Activated T-helper 2 cell treated with anti-CD3 and anti-CD28 coated beads, Interferon-gamma antibody, Interleukin-2, Interleukin-4, amounts not matched to agents 10 μg/mL and 5 μg/mL and 100 μg/mL, durations not matched to agents 14 hours and 24 hours and 36 hours (primary cell): Measurements from ENCODE around the gene COPS6. TPM values are rescaled to one million over a fixed set of nuclear protein-coding genes. Genes with fewer than 3 reads are reported as not detected.
"Not testable (repeated sequence)": the region's sequence is repeated elsewhere in the genome, so short reads cannot be mapped to it uniquely, and the experiment has no call there.

Experiments used
- DNase-seq: peaks from one replicate; pipeline ENCODE4 v3.0.0; 2021; ENCODE audit warnings: low spot score
- H3K27ac Mint-ChIP-seq: one replicate; pipeline ENCODE4 v1.8.0; 2021; ENCODE audit warnings: mixed read lengths
- H3K27me3 Mint-ChIP-seq: one replicate; pipeline ENCODE4 v1.8.0; 2021; ENCODE audit warnings: low read depth, mixed read lengths
- H3K36me3 Mint-ChIP-seq: one replicate; pipeline ENCODE4 v1.8.0; 2021; ENCODE audit warnings: low read depth, mixed read lengths
- H3K4me1 Mint-ChIP-seq: one replicate; pipeline ENCODE4 v1.8.0; 2021; ENCODE audit warnings: low read depth, mixed read lengths
- H3K4me3 Mint-ChIP-seq: one replicate; pipeline ENCODE4 v1.8.0; 2021; ENCODE audit warnings: low read depth, mild to moderate bottlenecking, moderate library complexity, mixed read lengths
- H3K9me3 Mint-ChIP-seq: one replicate; pipeline ENCODE4 v1.8.0; 2021; ENCODE audit warnings: mixed read lengths
- intact Hi-C: fragments of 100-400 bp; cut with micrococcal nuclease; formaldehyde crosslinking; loops from one replicate; pipeline ENCODE4 v1.15.1; 2023
- total RNA-seq: library from RNA; stranded (reverse); gene quantifications from 2 replicates; pipeline ENCODE4 v1.2.3, GENCODE V29; 2022

The COPS6 gene
- total RNA-seq, 1 donor from 2014 or later: 116 TPM

- no peaks in the 10 kb centered on the region for H3K27me3 Mint-ChIP-seq
- peak within 1 kb of the TSS; percentile 99 for H3K4me3 Mint-ChIP-seq
- intact Hi-C loops: loop anchor here (1.0 to 10.0 kb wide), 4 partner anchors 8 to 212 kb away; partner anchors contain the start of genes AP4M1, CNPY4, COPS6 and MCM7
- peaks cover 24% of the 10 kb centered on the region for H3K4me1 Mint-ChIP-seq
- H3K9me3 Mint-ChIP-seq: no peaks in the 10 kb centered on the region
- peaks cover 29% of the 10 kb centered on the region for H3K36me3 Mint-ChIP-seq
- H3K27ac Mint-ChIP-seq: peak within 1 kb of the TSS; percentile 100
- DNase-seq: peak; percentile 88
Measured at GRCh38 chr7:100126931-100127865, 38.4 kb downstream of the COPS6 start, which contains the start of gene MBLAC1. Gene MBLAC1 (plus strand): TSS chr7:100126967. CDS start chr7:100127396, 429 bp downstream.

DNA sequence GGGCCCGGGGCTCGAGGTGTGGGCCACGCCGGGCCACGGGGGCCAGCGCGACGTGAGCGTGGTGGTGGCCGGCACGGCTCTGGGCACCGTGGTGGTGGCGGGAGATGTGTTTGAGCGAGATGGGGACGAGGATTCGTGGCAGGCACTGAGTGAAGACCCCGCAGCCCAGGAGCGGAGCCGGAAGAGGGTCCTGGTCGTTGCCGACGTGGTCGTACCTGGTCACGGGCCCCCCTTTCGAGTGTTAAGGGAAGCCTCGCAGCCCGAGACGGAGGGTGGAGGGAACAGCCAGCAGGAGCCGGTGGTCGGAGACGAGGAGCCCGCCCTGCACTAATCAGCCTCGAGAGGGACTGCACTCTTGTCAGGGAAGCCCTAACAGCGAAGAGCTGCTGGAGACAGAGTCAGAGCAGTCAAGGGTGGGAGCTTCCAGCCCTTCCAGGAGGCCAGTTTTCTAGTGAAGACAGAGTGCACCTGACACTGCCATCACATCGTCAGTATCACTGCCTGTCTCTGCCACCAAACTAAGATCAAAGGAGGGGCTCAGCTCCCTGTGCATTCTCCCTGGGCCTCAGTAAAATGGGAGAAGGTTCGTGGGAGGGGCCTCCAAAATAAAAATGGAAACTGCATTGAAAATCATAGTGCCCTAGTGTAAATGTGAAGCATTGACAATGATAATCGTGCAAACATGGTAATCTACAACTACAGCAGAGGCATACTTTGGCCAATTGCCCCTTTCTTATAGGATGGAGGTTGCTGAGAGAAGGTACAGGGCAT is 39.3 kb downstream of the COPS6 start:
- no peaks in the 10 kb centered on the region for H3K9me3 Mint-ChIP-seq
- H3K4me3 Mint-ChIP-seq: peak overlapping the region; percentile 77

DNA sequence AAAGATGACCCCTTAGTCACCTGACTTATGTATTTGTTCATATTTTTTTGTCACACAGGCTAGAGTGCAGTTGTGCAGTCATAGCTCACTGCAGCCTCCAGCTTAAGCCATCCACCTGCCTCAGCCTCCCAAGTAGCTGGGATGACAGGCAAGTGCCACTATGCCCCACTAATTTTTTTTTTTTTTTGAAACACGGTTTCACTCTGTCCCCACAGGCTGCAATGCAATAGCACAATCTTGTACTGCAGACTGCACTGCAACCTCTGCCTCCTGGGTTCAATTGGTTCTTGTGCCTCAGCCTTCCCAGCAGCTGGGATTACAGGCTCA is 39.8 kb downstream of the COPS6 start:
- Mint-ChIP-seq H3K27me3 (no peaks in the 10 kb centered on the region), H3K4me1 (peaks cover 31% of the 10 kb centered on the region), H3K9me3 (no peaks in the 10 kb centered on the region), H3K4me3 (peak overlapping the region; percentile 77), H3K36me3 (peaks cover 20% of the 10 kb centered on the region), H3K27ac (no peak overlapping the region)
- intact Hi-C loops: loop anchor here (10.0 kb wide), 1 partner anchor 214 kb away; the partner anchor contains the start of gene TRIM4
- DNase-seq: no peak

More for the DNA sequence above, 39.3 kb downstream of the COPS6 start:
- no peaks in the 10 kb centered on the region for H3K27me3 Mint-ChIP-seq
- intact Hi-C loops: loop anchor here (1.0 to 10.0 kb wide), 4 partner anchors 9 to 213 kb away; partner anchors contain the start of genes AP4M1, CNPY4, COPS6 and MCM7
- peak overlapping the region; percentile 52 for H3K27ac Mint-ChIP-seq
- peaks cover 31% of the 10 kb centered on the region for H3K4me1 Mint-ChIP-seq
- H3K36me3 Mint-ChIP-seq: peaks cover 22% of the 10 kb centered on the region
- no peak for DNase-seq

GRCh38 chr7:100130220-100130607 is 41.4 kb downstream of the COPS6 start:
- H3K27ac Mint-ChIP-seq, H3K4me3 Mint-ChIP-seq, DNase-seq, H3K27me3 Mint-ChIP-seq, H3K9me3 Mint-ChIP-seq, H3K36me3 Mint-ChIP-seq: not testable (repeated sequence)
- intact Hi-C loops: loop anchor here (5.0 to 10.0 kb wide), 2 partner anchors 138 to 215 kb away; no protein-coding TSS in a partner anchor
- H3K4me1 Mint-ChIP-seq: peaks cover 24% of the 10 kb centered on the region

DNA sequence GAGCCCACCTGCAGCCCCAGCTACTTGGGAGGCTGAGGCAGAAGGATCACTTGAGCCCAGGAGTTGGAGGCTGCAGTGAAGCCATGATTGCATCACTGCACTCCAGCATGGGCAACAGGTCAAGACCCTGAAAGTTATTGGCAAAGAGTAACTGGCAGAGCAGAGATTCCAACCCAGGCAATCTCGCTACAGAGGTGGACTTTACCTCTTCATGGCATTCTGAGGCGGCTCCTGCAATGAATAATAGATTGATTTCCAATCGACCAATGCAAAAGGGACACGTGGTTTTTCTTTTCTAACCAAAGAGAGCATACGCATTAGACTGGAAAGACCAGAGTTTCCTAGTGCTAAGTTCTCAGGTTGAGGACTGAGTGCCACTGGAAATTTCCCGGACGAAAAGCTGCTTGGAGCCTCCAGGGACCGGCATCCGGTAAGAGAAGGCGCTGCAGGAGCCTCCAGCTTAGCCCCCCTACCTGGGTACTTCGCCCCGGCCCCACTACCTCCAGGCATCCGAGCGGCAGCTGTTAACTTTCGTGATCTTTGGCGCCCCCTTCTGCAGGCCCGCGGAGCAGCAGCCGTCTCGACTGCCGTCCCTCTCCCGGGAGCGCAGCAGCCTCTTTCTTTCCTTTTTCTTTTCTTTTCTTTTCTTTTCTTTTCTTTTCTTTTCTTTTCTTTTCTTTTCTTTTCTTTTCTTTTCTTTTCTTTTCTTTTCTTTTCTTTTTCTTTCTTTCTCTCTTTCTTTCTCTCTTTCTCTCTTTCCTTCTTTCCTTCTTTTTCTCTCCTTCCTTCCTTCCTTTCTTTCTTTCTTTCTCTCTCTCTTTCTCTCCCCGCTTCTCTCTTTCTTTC is 42.1 kb downstream of the COPS6 start:
- Mint-ChIP-seq H3K27me3 (no peaks in the 10 kb centered on the region), H3K4me1 (peaks cover 19% of the 10 kb centered on the region), H3K9me3 (no peaks in the 10 kb centered on the region), H3K27ac (no peak overlapping the region), H3K36me3 (peaks cover 6% of the 10 kb centered on the region), H3K4me3 (no peak overlapping the region)
- intact Hi-C loops: loop anchor here (1.0 to 10.0 kb wide), 3 partner anchors 139 to 214 kb away; no protein-coding TSS in a partner anchor
- peak; percentile 78 for DNase-seq

DNA sequence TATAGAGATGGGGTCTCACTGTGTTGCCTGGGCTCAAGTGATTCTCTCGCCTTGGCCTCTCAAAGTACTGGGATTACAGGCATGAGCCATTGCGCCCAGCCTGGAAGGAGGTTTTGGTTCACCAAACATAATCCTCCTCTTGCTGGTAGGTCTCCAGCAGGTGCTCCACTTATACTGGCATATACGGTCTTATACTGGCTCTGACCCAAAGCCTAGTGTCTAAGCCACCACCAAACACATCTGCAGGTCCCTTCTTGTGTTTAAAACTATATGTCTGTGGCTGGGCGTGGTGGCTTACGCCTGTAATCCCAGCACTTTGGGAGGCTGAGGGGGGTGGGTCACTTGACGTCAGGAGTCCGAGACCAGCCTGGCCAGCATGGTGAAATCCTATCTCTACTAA is 43.4 kb downstream of the COPS6 start:
- DNase-seq: no peak
- no peaks in the 10 kb centered on the region for H3K9me3 Mint-ChIP-seq
- peaks cover 19% of the 10 kb centered on the region for H3K4me1 Mint-ChIP-seq
- H3K27ac Mint-ChIP-seq: no peak overlapping the region
- H3K4me3 Mint-ChIP-seq: no peak overlapping the region
- H3K36me3 Mint-ChIP-seq: no peaks in the 10 kb centered on the region
- intact Hi-C loops: loop anchor here (1.0 to 10.0 kb wide), 4 partner anchors 85 to 275 kb away; no protein-coding TSS in a partner anchor
- H3K27me3 Mint-ChIP-seq: no peaks in the 10 kb centered on the region

GRCh38 chr7:100132697-100133151 is 44.0 kb downstream of the COPS6 start:
- peak; percentile 65 for DNase-seq
- Mint-ChIP-seq H3K27me3 (no peaks in the 10 kb centered on the region), H3K9me3 (no peaks in the 10 kb centered on the region), H3K4me3 (no peak overlapping the region), H3K27ac (no peak overlapping the region), H3K36me3 (no peaks in the 10 kb centered on the region), H3K4me1 (peaks cover 22% of the 10 kb centered on the region)
- intact Hi-C loops: loop anchor here (1.0 to 10.0 kb wide), 4 partner anchors 85 to 274 kb away; no protein-coding TSS in a partner anchor

GRCh38 chr7:100137851-100138760 is 49.3 kb downstream of the COPS6 start:
- Mint-ChIP-seq H3K27ac (no peak overlapping the region), H3K36me3 (no peaks in the 10 kb centered on the region), H3K4me1 (peaks cover 19% of the 10 kb centered on the region), H3K27me3 (no peaks in the 10 kb centered on the region), H3K9me3 (no peaks in the 10 kb centered on the region), H3K4me3 (no peak overlapping the region)
- DNase-seq: no peak
- intact Hi-C loops: loop anchor here (10.0 kb wide), 1 partner anchor 207 kb away; no protein-coding TSS in a partner anchor

DNA sequence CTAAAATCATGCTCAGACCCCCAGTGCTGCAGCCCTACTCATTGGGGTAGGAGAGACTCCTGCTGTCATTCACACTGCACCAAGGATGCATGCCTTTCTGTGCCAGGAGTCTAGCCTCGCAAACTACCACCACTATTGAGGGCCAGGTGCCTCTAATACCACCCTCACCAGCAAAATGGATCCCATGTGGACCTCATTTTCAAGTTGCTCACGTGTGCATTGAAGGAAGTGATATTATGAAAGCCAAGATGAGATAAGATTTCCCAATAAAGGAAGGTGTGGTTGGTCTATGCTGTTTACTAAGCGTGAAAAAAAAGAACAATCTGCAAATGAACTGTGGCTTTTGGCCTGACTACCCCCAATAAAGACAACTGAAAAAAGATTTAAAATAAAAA is 52.8 kb downstream of the COPS6 start:
- intact Hi-C loops: no loop called here
- no peak overlapping the region for H3K27ac Mint-ChIP-seq
- no peaks in the 10 kb centered on the region for H3K9me3 Mint-ChIP-seq
- no peak overlapping the region for H3K4me3 Mint-ChIP-seq
- no peak for DNase-seq
- no peaks in the 10 kb centered on the region for H3K27me3 Mint-ChIP-seq
- H3K36me3 Mint-ChIP-seq: no peaks in the 10 kb centered on the region
- peaks cover 19% of the 10 kb centered on the region for H3K4me1 Mint-ChIP-seq
